GM19395 (cell line): ENCODE results near the gene BZW1.

ENCODE experiments used
- ATAC-seq: cut with Tn5 transposase; IDR thresholded peaks from one replicate; pipeline ENCODE4 v1.9.1; 2021; ENCODE audit warnings: mild to moderate bottlenecking, moderate library complexity; ENCODE audit not compliant: unreplicated experiment

Gene BZW1

DNA sequence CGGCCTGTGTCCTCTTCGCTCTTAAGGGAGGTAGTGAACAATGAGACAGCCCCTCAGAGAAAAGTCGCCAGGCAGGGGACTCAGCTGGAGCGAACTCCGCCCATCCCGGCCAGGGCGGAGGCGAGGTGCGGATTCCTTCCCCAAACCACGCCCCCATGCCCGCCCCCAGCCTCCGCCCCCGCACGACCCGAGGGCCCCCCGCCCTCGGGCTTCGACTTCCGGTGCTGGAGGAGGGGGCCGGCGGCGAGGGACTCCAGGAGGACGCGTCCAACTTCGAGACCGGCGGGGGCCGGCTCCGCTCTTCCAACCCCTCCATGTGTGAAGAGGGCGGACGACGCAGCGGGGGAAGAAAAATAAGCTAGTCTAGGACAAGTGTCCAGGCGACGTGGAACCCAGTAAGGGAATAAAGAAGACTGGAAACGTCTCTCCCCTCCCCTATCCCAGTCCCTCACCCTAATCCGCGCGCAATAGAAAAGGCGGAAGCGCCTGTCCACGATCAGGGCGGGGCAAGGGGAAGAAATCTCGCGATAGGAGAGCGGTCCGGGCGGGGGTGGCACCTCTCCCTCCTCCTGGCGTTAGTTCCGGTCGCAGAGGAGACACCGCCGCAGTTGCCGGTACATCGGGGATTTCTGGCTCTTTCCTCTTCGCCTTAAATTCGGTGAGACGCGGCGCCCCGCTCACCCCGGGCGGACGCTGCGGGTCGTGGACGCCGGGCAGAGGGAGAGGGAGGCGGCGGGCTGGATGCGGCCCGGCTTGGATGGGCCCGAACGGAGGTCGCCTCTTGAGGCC lies at the start of gene BZW1:
TSS of gene BZW1 (plus strand) at position 578 of the 789 bp plus-strand sequence. CDS start 1,308 bp downstream, outside the sequence.
- peak; percentile 86 for ATAC-seq

DNA sequence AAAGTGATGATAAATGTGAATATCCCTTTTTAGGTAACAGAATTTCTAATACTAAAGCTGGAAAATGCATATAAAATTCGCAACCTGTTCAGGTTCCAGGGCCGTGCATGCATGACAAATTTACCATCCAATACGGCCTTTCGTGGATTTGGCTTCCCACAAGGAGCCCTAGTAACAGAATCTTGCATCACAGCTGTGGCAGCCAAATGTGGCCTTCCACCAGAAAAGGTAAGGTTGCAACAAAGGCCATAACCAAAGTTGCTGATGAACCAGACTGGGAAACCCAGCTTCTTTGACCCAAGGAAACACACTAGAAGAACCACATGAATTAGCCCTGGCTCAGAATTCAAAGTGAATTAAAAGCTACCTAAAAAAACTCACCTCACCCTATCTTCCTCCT lies 49.6 kb upstream of the BZW1 start:
- ATAC-seq = no peak

GRCh38 chr2:200763422-200763821 lies 48.3 kb upstream of the BZW1 start:
- no peak for ATAC-seq

DNA sequence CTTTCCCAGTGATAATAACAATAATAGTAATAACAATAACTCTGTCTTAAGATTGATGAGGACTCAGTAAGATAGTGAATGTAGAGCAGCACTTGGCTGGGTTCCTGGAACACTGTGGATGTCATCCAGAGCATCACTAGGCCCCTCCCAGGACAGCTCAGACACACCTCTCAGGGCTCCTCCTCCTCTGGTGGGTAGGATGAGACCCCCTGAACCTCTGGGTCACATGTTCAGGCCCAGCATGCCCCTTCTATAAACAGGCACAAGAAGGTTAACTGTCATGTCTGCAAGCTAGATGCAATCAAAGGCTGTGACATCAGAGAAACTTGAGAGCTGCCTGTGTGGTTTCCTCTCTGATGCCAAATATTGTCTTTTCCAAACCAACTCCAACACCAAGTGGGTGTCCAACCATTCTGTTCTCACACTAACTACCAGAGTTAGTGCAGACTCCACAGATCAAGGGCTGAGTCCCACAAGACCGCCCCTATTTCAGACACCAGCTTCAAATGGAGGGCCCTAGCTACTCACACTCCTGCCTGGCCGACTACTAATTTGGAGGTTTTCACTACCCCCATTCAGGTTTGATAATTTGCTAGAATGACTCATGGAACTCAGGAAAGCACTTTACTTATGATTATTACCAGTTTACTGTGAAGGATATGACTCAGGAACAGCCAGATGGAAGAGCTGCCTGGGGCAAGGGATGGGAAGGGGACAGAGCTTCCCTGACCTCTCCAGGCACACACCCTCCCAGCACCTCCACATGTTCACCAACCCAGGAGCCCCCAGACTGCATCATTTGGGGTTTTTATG lies 46.4 kb upstream of the BZW1 start:
- ATAC-seq = peak; percentile 60

GRCh38 chr2:200765995-200766660 lies 45.6 kb upstream of the BZW1 start:
- ATAC-seq = no peak

DNA sequence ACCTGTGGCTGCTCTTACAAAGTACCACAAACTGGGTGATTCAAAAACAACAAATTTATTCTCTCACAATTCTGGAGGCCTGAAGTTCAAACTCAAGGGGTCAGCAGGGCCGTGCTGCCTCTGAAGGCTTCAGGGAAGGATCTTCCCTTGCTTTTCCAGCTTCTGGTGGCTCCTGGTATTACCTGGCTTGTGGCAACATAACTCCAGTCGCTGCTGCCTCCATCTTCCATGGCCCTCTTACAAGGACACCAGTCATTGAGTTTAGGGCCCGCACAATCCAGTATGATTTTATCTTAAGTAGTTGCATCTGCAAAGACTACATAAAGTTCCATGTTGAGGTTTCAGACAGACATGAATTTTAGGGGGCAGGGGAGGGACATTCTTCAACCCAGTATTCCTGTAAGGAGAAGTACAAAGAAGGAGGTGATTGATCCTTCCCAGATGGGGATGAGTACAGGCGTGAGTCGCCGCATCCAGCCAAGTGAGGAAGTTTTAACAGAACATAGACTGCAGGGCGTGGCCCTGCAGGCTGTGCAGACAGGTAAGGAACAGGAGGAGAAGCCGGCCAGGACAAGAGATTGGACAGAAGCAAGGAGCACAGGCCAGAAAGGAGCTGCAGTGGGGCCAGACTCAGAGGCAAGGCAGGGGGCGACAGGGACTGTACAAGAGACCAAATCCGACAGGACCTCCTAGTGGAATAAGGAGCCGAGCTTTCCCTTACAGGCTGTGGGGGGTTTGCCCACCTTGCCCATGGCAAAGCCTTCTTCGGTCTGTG lies 44.4 kb upstream of the BZW1 start:
- no peak for ATAC-seq

- no peak for ATAC-seq
Measured at GRCh38 chr2:200770847-200771246, 40.9 kb upstream of the BZW1 start.

GRCh38 chr2:200772620-200773019 lies 39.1 kb upstream of the BZW1 start:
- no peak for ATAC-seq

GRCh38 chr2:200773083-200773482 lies 38.6 kb upstream of the BZW1 start:
- no peak for ATAC-seq

GRCh38 chr2:200774920-200775319 lies 36.8 kb upstream of the BZW1 start:
- no peak for ATAC-seq

- ATAC-seq = no peak
Measured at GRCh38 chr2:200777275-200777674, 34.4 kb upstream of the BZW1 start.

- no peak for ATAC-seq
Measured at GRCh38 chr2:200778038-200778437, 33.7 kb upstream of the BZW1 start.

DNA sequence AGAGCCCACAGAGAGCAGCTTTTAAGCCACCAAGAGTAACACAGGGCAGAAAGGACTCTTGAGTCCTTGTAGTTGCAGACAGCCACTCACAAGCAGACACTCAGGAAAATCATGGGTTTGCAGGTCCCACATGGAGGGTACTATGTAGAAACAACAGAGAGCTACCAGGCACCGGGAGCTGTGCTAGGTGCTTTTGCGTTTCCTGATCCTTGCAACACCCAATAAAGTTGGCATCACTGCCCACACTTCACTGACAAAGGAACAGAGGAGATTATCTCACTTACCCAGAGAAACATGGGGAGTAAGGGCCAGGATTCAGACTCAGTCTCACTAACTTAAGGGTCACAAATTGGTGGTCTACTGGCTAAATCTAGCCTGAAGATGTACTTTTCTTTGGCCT lies 32.5 kb upstream of the BZW1 start:
- ATAC-seq = no peak

- ATAC-seq = no peak
Measured at GRCh38 chr2:200781616-200782015, 30.1 kb upstream of the BZW1 start.

GRCh38 chr2:200782251-200782650 lies 29.5 kb upstream of the BZW1 start:
- ATAC-seq = no peak

GRCh38 chr2:200784215-200784614 lies 27.5 kb upstream of the BZW1 start:
- ATAC-seq = no peak

- ATAC-seq = no peak
Measured at GRCh38 chr2:200786423-200786822, 25.3 kb upstream of the BZW1 start.

DNA sequence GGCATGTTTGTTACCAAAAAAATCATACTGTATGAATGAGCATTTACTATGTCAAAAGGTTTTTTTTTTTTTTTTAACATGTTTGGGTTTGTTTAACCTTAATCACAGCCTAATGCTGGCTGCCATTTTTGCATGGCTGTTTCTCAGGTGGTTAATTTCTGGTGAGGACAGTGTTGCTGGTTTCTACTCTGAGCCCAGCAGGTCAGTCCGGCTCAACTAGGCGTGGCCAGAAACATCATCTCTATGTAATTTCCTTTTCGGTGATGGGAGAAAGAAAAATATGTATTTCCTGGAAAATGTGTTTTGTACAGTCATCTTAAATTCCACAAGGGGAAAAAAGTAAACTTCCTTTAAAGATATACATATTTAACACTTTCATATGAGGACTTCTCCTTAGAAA lies 24.9 kb upstream of the BZW1 start:
- no peak for ATAC-seq

GRCh38 chr2:200787351-200788120 lies 24.2 kb upstream of the BZW1 start:
- ATAC-seq = no peak

DNA sequence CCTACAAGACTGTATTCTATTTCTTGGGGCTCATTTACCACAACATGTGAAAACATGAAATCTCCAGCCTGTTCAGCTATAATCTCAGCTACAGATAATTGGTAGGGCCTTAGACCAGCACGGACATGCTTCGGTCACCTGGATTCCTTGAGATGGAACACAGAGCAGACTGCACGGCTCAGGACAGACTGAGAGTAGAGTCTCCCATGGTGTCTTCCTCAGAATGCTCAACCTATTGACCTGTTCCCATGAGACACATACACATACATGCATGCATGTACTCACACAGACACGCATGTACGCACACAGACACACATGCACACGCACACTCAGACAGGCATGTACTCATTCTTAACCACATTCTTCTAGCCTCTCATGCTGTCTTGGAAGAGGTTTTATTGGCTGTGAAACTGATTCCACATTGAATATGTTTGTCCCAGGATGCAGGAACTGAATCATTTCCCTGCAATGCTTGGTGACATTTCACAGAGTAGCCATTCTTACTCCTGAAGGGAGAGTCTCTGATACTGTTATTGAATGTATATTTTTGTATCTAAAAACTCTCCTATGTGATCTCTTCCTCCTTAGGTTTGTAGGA lies 23.5 kb upstream of the BZW1 start:
- no peak for ATAC-seq
